Chondrocyte (in vitro differentiated cells): ENCODE measurements around the gene AGBL4. TPM values are rescaled to one million over a fixed set of nuclear protein-coding genes. Genes with fewer than 3 reads are reported as not detected.

Experiments
- DNase-seq: peaks from one replicate; pipeline ENCODE4 v3.0.0; 2021; ENCODE audit warnings: mixed read lengths, low spot score
- H3K27ac Mint-ChIP-seq: one replicate; pipeline ENCODE4 v1.8.0; 2021; ENCODE audit warnings: mild to moderate bottlenecking, moderate library complexity, mixed read lengths; ENCODE audit not compliant: unreplicated experiment
- H3K27me3 Mint-ChIP-seq: 2 replicates; pipeline ENCODE4 v1.8.0; 2021; ENCODE audit warnings: low read depth, mixed read lengths
- H3K36me3 Mint-ChIP-seq: 2 replicates; pipeline ENCODE4 v1.8.0; 2021; ENCODE audit warnings: low read depth, mixed read lengths
- H3K4me1 Mint-ChIP-seq: 2 replicates; pipeline ENCODE4 v1.8.0; 2021; ENCODE audit warnings: low read depth, mild to moderate bottlenecking, mixed read lengths
- H3K4me3 Mint-ChIP-seq: one replicate; pipeline ENCODE4 v1.8.0; 2021; ENCODE audit warnings: mild to moderate bottlenecking, moderate library complexity, mixed read lengths; ENCODE audit not compliant: unreplicated experiment
- H3K9me3 Mint-ChIP-seq: 2 replicates; pipeline ENCODE4 v1.8.0; 2021; ENCODE audit warnings: low read depth, mixed read lengths
- CTCF ChIP-seq: fragments of 200-600 bp; sonication (generic); IDR thresholded peaks from 2 replicates; pipeline ENCODE4 v1.5.0; 2021; ENCODE audit warnings: antibody characterized with exemption, mild to moderate bottlenecking, moderate library complexity
- total RNA-seq: library from RNA; stranded (reverse); gene quantifications from 3 replicates; pipeline ENCODE4 v1.2.1, GENCODE V29; 2021

AGBL4 gene
- total RNA-seq, 1 donor from 2014 or later, result not detected

- no peaks in the 10 kb centered on the region for H3K36me3 Mint-ChIP-seq
- no peaks in the 10 kb centered on the region for H3K4me1 Mint-ChIP-seq
- H3K4me3 Mint-ChIP-seq, result no peak overlapping the region
- H3K9me3 Mint-ChIP-seq, result no peaks in the 10 kb centered on the region
- DNase-seq, result no peak
- peaks cover 30% of the 10 kb centered on the region for H3K27me3 Mint-ChIP-seq
- no peak overlapping the region for H3K27ac Mint-ChIP-seq
- TF ChIP-seq CTCF, result no peak
Observed at GRCh38 chr1:48582408-48582807, 1441.3 kb downstream of the AGBL4 start.

- Mint-ChIP-seq H3K9me3 (no peaks in the 10 kb centered on the region), H3K27me3 (peaks cover 23% of the 10 kb centered on the region), H3K36me3 (no peaks in the 10 kb centered on the region), H3K4me1 (no peaks in the 10 kb centered on the region), H3K27ac (no peak overlapping the region), H3K4me3 (no peak overlapping the region)
- DNase-seq, result no peak
- no peak for TF ChIP-seq CTCF
Observed at GRCh38 chr1:48581270-48581669, 1442.5 kb downstream of the AGBL4 start.

GRCh38 chr1:48576565-48576964, 1447.2 kb downstream of the AGBL4 start:
- no peak overlapping the region for H3K27ac Mint-ChIP-seq
- no peak for DNase-seq
- peaks cover 37% of the 10 kb centered on the region for H3K27me3 Mint-ChIP-seq
- no peaks in the 10 kb centered on the region for H3K36me3 Mint-ChIP-seq
- no peak overlapping the region for H3K4me3 Mint-ChIP-seq
- H3K9me3 Mint-ChIP-seq, result no peaks in the 10 kb centered on the region
- no peaks in the 10 kb centered on the region for H3K4me1 Mint-ChIP-seq
- TF ChIP-seq CTCF, result no peak

GRCh38 chr1:48572646-48573258, 1451.0 kb downstream of the AGBL4 start:
- no peak for DNase-seq
- Mint-ChIP-seq H3K27me3 (peaks cover 45% of the 10 kb centered on the region), H3K4me3 (no peak overlapping the region), H3K27ac (no peak overlapping the region), H3K36me3 (no peaks in the 10 kb centered on the region), H3K9me3 (no peaks in the 10 kb centered on the region), H3K4me1 (no peaks in the 10 kb centered on the region)
- peak; percentile 78 for TF ChIP-seq CTCF

GRCh38 chr1:48572134-48572533, 1451.6 kb downstream of the AGBL4 start:
- no peaks in the 10 kb centered on the region for H3K36me3 Mint-ChIP-seq
- DNase-seq, result no peak
- no peak overlapping the region for H3K27ac Mint-ChIP-seq
- no peak for TF ChIP-seq CTCF
- no peaks in the 10 kb centered on the region for H3K9me3 Mint-ChIP-seq
- H3K27me3 Mint-ChIP-seq, result peaks cover 45% of the 10 kb centered on the region
- H3K4me3 Mint-ChIP-seq, result no peak overlapping the region
- H3K4me1 Mint-ChIP-seq, result no peaks in the 10 kb centered on the region
